ENCODE measurements around the gene TNIP3.

Gene TNIP3

DNA sequence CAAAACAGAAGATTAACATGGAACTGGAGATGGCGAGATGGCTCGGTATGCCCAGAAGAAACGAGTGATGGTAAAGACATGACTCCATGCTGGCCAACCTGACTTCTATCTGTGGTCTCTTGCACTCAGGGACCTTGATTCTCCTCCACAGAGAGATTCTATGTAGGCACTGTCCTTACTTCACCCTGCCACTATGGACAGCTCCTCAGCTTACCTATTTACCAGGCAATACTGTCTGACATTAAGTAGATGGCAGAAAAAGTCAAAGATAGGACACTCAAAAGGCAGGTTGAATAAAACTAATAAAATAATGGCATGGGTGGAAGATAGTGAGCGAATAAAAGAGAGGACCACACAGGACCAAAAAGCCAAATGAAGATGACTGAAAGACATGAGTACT is 56.6 kb downstream of the TNIP3 start:
- no peak for DNase-seq
- H3K4me1 ChIP-seq (ENCODE audit: control extremely low read depth in 1 of 4, control insufficient read depth in 4 of 4, insufficient read depth in 4 of 4, low read length in 3 of 4), result no peaks in the 10 kb centered on the region
- peaks cover 0 to 7% (median 4%) of the 10 kb centered on the region in 5 experiments for H3K27me3 ChIP-seq (replicated peaks in 2 of 5; ENCODE audit: control insufficient read depth in 4 of 5, insufficient read depth in 5 of 5, low read length in 4 of 5)
- H3K27ac ChIP-seq (ENCODE audit: insufficient read depth in 1 of 2, low read depth in 1 of 2, low read length in 2 of 2, poor library complexity in 1 of 2, severe bottlenecking in 2 of 2), result no peak overlapping the region
- peaks cover 0 to 3% (median 0%) of the 10 kb centered on the region in 5 experiments for H3K9me3 ChIP-seq (ENCODE audit: control extremely low read depth in 1 of 5, control insufficient read depth in 4 of 5, insufficient read depth in 2 of 5, low read depth in 1 of 5, low read length in 4 of 5)
- H3K36me3 ChIP-seq (ENCODE audit: control insufficient read depth in 4 of 4, insufficient read depth in 4 of 4, low read length in 3 of 4), result no peaks in the 10 kb centered on the region
- CTCF ChIA-PET, result no interaction called here
- no peak overlapping the region for H3K4me3 ChIP-seq (ENCODE audit: control insufficient read depth in 1 of 7, extremely low read depth in 1 of 7, insufficient read depth in 4 of 7, low read depth in 2 of 7, low read length in 6 of 7)
- WGBS (ENCODE audit: insufficient coverage), result 100% methylated on average over 4 of the region's 4 CpGs
- POLR2A ChIA-PET, result no interaction called here

GRCh38 chr4:121100093-121100775 is 63.9 kb downstream of the TNIP3 start:
- H3K4me3 ChIP-seq (ENCODE audit: control insufficient read depth in 1 of 7, extremely low read depth in 1 of 7, insufficient read depth in 4 of 7, low read depth in 2 of 7, low read length in 6 of 7), result no peak overlapping the region
- no peak overlapping the region for H3K27ac ChIP-seq (ENCODE audit: insufficient read depth in 1 of 2, low read depth in 1 of 2, low read length in 2 of 2, poor library complexity in 1 of 2, severe bottlenecking in 2 of 2)
- CTCF ChIA-PET, result interaction anchor here (1.1 to 2.5 kb wide), 2 partner anchors 10 to 13 kb away, joined by 3 to 9 read pairs; no protein-coding TSS in a partner anchor
- POLR2A ChIA-PET, result no interaction called here
- peaks cover 0 to 3% (median 0%) of the 10 kb centered on the region in 5 experiments for H3K9me3 ChIP-seq (ENCODE audit: control extremely low read depth in 1 of 5, control insufficient read depth in 4 of 5, insufficient read depth in 2 of 5, low read depth in 1 of 5, low read length in 4 of 5)
- H3K4me1 ChIP-seq (ENCODE audit: control extremely low read depth in 1 of 4, control insufficient read depth in 4 of 4, insufficient read depth in 4 of 4, low read length in 3 of 4), result no peaks in the 10 kb centered on the region
- no peaks in the 10 kb centered on the region for H3K36me3 ChIP-seq (ENCODE audit: control insufficient read depth in 4 of 4, insufficient read depth in 4 of 4, low read length in 3 of 4)
- WGBS (ENCODE audit: insufficient coverage), result no CpG with 5 or more reads among the region's 2 CpGs
- DNase-seq, result no peak
- H3K27me3 ChIP-seq (replicated peaks in 2 of 5; ENCODE audit: control insufficient read depth in 4 of 5, insufficient read depth in 5 of 5, low read length in 4 of 5), result peaks cover 0 to 3% (median 0%) of the 10 kb centered on the region in 5 experiments

DNA sequence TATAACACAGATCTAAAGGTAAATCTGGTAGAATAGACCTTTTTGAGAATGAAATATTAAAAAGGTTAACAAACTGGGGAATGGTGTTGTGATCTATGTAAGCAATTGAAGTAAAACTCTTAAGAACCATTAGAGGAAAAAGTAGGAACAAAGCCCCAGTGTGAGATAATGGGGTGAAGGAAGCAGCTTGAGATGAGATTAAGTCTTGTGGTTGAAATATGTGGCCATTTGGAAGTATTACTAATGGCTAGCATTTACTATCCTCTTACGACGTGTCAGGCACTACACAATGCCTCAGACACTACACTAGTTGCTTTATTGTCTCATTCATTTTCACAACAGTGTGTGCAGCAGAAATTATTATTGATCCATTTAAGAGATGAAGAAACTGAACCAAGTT is 65.9 kb downstream of the TNIP3 start:
- no CpG with 5 or more reads among the region's 2 CpGs for WGBS (ENCODE audit: insufficient coverage)
- DNase-seq, result peak; percentile 31 to 80 (median 67)
- ChIA-PET POLR2A (interaction anchor here (0.6 kb wide), 1 partner anchor 280 kb away, joined by 7 read pairs; no protein-coding TSS in a partner anchor), CTCF (no interaction called here)
- peaks cover 0 to 3% (median 0%) of the 10 kb centered on the region in 5 experiments for H3K27me3 ChIP-seq (replicated peaks in 2 of 5; ENCODE audit: control insufficient read depth in 4 of 5, insufficient read depth in 5 of 5, low read length in 4 of 5)
- H3K27ac ChIP-seq (ENCODE audit: insufficient read depth in 1 of 2, low read depth in 1 of 2, low read length in 2 of 2, poor library complexity in 1 of 2, severe bottlenecking in 2 of 2), result no peak overlapping the region
- no peak overlapping the region for H3K4me3 ChIP-seq (ENCODE audit: control insufficient read depth in 1 of 7, extremely low read depth in 1 of 7, insufficient read depth in 4 of 7, low read depth in 2 of 7, low read length in 6 of 7)
- H3K4me1 ChIP-seq (ENCODE audit: control extremely low read depth in 1 of 4, control insufficient read depth in 4 of 4, insufficient read depth in 4 of 4, low read length in 3 of 4), result no peaks in the 10 kb centered on the region
- no peaks in the 10 kb centered on the region for H3K36me3 ChIP-seq (ENCODE audit: control insufficient read depth in 4 of 4, insufficient read depth in 4 of 4, low read length in 3 of 4)
- H3K9me3 ChIP-seq (ENCODE audit: control extremely low read depth in 1 of 5, control insufficient read depth in 4 of 5, insufficient read depth in 2 of 5, low read depth in 1 of 5, low read length in 4 of 5), result peaks cover 0 to 2% (median 0%) of the 10 kb centered on the region in 5 experiments

GRCh38 chr4:121096629-121097028 is 67.5 kb downstream of the TNIP3 start:
- peak; percentile 33 to 58 (median 47) for DNase-seq
- Histone ChIP-seq H3K27ac (ENCODE audit: insufficient read depth in 1 of 2, low read depth in 1 of 2, low read length in 2 of 2, poor library complexity in 1 of 2, severe bottlenecking in 2 of 2) (no peak overlapping the region), H3K9me3 (ENCODE audit: control extremely low read depth in 1 of 5, control insufficient read depth in 4 of 5, insufficient read depth in 2 of 5, low read depth in 1 of 5, low read length in 4 of 5) (peaks cover 0 to 2% (median 0%) of the 10 kb centered on the region in 5 experiments), H3K4me1 (ENCODE audit: control extremely low read depth in 1 of 4, control insufficient read depth in 4 of 4, insufficient read depth in 4 of 4, low read length in 3 of 4) (no peaks in the 10 kb centered on the region), H3K36me3 (ENCODE audit: control insufficient read depth in 4 of 4, insufficient read depth in 4 of 4, low read length in 3 of 4) (no peaks in the 10 kb centered on the region), H3K4me3 (ENCODE audit: control insufficient read depth in 1 of 7, extremely low read depth in 1 of 7, insufficient read depth in 4 of 7, low read depth in 2 of 7, low read length in 6 of 7) (no peak overlapping the region), H3K27me3 (replicated peaks in 2 of 5; ENCODE audit: control insufficient read depth in 4 of 5, insufficient read depth in 5 of 5, low read length in 4 of 5) (peaks cover 0 to 3% (median 0%) of the 10 kb centered on the region in 5 experiments)
- ChIA-PET POLR2A (no interaction called here), CTCF (interaction anchor here (1.0 kb wide), 2 partner anchors 379 to 941 kb away, joined by 4 to 5 read pairs; no protein-coding TSS in a partner anchor)
- no CpG with 5 or more reads among the region's 2 CpGs for WGBS (ENCODE audit: insufficient coverage)

DNA sequence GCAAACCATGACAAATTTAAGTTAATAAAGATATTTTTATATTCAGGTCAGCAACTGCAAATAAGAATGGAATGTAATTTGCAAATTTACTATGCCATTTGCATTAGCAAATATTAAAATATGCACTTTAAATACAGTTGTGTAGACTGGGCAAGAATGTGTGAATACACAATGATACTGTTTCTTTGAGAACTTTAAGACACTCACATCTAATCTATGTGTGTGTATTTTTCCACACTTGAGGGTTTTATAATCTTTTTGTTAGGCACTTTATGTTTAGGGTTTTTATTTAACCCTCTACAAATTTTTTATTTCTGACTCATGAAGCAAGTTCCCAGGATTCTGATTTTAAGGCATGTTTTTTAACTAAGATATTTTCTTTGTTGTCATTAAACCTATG is 67.9 kb downstream of the TNIP3 start:
- DNase-seq, result no peak
- H3K4me3 ChIP-seq (ENCODE audit: control insufficient read depth in 1 of 7, extremely low read depth in 1 of 7, insufficient read depth in 4 of 7, low read depth in 2 of 7, low read length in 6 of 7), result no peak overlapping the region
- H3K27me3 ChIP-seq (replicated peaks in 2 of 5; ENCODE audit: control insufficient read depth in 4 of 5, insufficient read depth in 5 of 5, low read length in 4 of 5), result peaks cover 0 to under 1% (median 0%) of the 10 kb centered on the region in 5 experiments
- H3K9me3 ChIP-seq (ENCODE audit: control extremely low read depth in 1 of 5, control insufficient read depth in 4 of 5, insufficient read depth in 2 of 5, low read depth in 1 of 5, low read length in 4 of 5), result no peaks in the 10 kb centered on the region
- CTCF ChIA-PET, result interaction anchor here (1.1 to 1.6 kb wide), 3 partner anchors 12 to 939 kb away, joined by 3 to 4 read pairs (median 3); no protein-coding TSS in a partner anchor
- no peaks in the 10 kb centered on the region for H3K36me3 ChIP-seq (ENCODE audit: control insufficient read depth in 4 of 4, insufficient read depth in 4 of 4, low read length in 3 of 4)
- H3K27ac ChIP-seq (ENCODE audit: insufficient read depth in 1 of 2, low read depth in 1 of 2, low read length in 2 of 2, poor library complexity in 1 of 2, severe bottlenecking in 2 of 2), result no peak overlapping the region
- POLR2A ChIA-PET, result no interaction called here
- H3K4me1 ChIP-seq (ENCODE audit: control extremely low read depth in 1 of 4, control insufficient read depth in 4 of 4, insufficient read depth in 4 of 4, low read length in 3 of 4), result no peaks in the 10 kb centered on the region

DNA sequence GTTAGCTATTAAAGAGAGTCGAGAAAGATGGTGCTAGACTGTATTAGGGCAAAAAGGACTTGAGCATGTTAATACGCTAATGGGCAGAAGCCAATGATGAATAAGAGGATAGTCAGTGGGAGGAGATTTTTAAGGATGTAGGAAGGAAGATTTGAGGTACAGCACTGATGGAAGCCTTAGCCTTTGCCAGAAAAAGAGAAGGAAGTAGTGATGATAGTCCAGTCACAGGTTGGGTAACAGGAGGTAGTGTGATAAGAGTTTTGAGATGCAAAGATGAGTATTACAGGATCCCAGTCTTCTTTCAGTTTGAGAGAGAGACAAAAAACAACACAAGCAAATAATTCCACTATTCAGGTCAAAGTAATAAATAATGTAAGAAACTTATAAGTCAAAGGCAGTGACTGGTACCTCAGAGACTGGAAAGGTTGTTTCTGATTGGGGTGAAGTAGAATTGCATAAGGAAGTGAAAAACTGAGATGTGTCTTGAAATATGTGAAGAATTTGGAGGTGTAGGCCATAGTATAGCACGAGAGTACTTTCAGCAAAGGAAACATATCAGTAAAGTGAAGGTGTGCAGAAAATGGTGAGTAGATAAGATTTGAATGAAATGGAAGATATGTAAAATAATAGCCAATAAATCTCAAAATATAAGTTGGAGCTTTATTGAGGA is 69.7 kb downstream of the TNIP3 start:
- ChIA-PET POLR2A (no interaction called here), CTCF (interaction anchor here (1.0 to 1.6 kb wide), 5 partner anchors 10 to 939 kb away, joined by 3 read pairs; no protein-coding TSS in a partner anchor)
- Histone ChIP-seq H3K4me1 (ENCODE audit: control extremely low read depth in 1 of 4, control insufficient read depth in 4 of 4, insufficient read depth in 4 of 4, low read length in 3 of 4) (no peaks in the 10 kb centered on the region), H3K4me3 (ENCODE audit: control insufficient read depth in 1 of 7, extremely low read depth in 1 of 7, insufficient read depth in 4 of 7, low read depth in 2 of 7, low read length in 6 of 7) (no peak overlapping the region), H3K27ac (ENCODE audit: insufficient read depth in 1 of 2, low read depth in 1 of 2, low read length in 2 of 2, poor library complexity in 1 of 2, severe bottlenecking in 2 of 2) (no peak overlapping the region), H3K9me3 (ENCODE audit: control extremely low read depth in 1 of 5, control insufficient read depth in 4 of 5, insufficient read depth in 2 of 5, low read depth in 1 of 5, low read length in 4 of 5) (no peaks in the 10 kb centered on the region), H3K27me3 (replicated peaks in 2 of 5; ENCODE audit: control insufficient read depth in 4 of 5, insufficient read depth in 5 of 5, low read length in 4 of 5) (no peaks in the 10 kb centered on the region), H3K36me3 (ENCODE audit: control insufficient read depth in 4 of 4, insufficient read depth in 4 of 4, low read length in 3 of 4) (no peaks in the 10 kb centered on the region)
- no peak for DNase-seq
- 96% methylated on average over 2 of the region's 3 CpGs for WGBS (ENCODE audit: insufficient coverage)

DNA sequence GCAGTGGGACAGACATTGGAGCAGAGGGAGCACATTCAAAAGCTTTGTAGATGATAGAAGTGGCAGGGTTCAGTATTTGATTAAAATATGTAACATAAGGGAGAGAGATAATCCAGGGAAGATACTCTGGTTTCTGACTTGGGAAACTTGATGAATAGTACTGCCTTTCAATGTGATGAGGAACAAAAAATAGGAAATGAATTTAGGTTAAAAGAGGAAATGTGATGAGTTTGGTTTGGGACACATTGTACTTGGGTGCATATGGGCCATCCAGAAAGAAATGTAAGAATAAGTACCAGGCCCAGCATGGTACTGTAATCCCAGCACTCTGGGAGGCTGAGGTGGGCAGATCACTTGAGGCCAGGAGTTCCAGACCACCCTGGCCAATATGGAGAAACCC is 70.9 kb downstream of the TNIP3 start:
- Histone ChIP-seq H3K4me3 (ENCODE audit: control insufficient read depth in 1 of 7, extremely low read depth in 1 of 7, insufficient read depth in 4 of 7, low read depth in 2 of 7, low read length in 6 of 7) (no peak overlapping the region), H3K9me3 (ENCODE audit: control extremely low read depth in 1 of 5, control insufficient read depth in 4 of 5, insufficient read depth in 2 of 5, low read depth in 1 of 5, low read length in 4 of 5) (no peaks in the 10 kb centered on the region), H3K27ac (ENCODE audit: insufficient read depth in 1 of 2, low read depth in 1 of 2, low read length in 2 of 2, poor library complexity in 1 of 2, severe bottlenecking in 2 of 2) (no peak overlapping the region), H3K27me3 (replicated peaks in 2 of 5; ENCODE audit: control insufficient read depth in 4 of 5, insufficient read depth in 5 of 5, low read length in 4 of 5) (no peaks in the 10 kb centered on the region), H3K36me3 (ENCODE audit: control insufficient read depth in 4 of 4, insufficient read depth in 4 of 4, low read length in 3 of 4) (no peaks in the 10 kb centered on the region), H3K4me1 (ENCODE audit: control extremely low read depth in 1 of 4, control insufficient read depth in 4 of 4, insufficient read depth in 4 of 4, low read length in 3 of 4) (no peaks in the 10 kb centered on the region)
- CTCF ChIA-PET, result interaction anchor here (1.0 kb wide), 1 partner anchor 938 kb away, joined by 3 read pairs; no protein-coding TSS in a partner anchor
- no peak for DNase-seq
- POLR2A ChIA-PET, result no interaction called here

All from common myeloid progenitor, CD34-positive (primary cell).